Heart left ventricle (tissue), 16 donors: ENCODE data around the gene NUP88. TPM values are rescaled to one million over a fixed set of nuclear protein-coding genes. Genes with fewer than 3 reads are reported as not detected.

ENCODE experiments used
- ATAC-seq, 4 donors: fragments of 200-7000 bp; cut with Tn5 transposase; one replicate each; pipeline ENCODE4 v1.9.1; 2020 to 2022; ENCODE audit warnings: moderate library complexity in 4 of 4, mild to moderate bottlenecking in 3 of 4, moderate number of reproducible peaks in 1 of 4
- DNase-seq, 5 donors: peaks; one replicate each; pipeline ENCODE4 v3.0.0-alpha.2; 2020
- H3K27ac ChIP-seq, 12 donors: fragments of 200-600 bp; sonication (generic) in 4 of 12; one replicate each; pipeline versions ENCODE4 v1.5.0 to v1.8.0; 2016 to 2022; ENCODE audit warnings: mild to moderate bottlenecking in 2 of 12
- H3K27me3 ChIP-seq, 9 donors: fragments of 200-600 bp; sonication (generic) in 2 of 9; one replicate each; pipeline versions ENCODE4 v1.5.1 to v1.8.0; 2016 to 2022; ENCODE audit warnings: mild to moderate bottlenecking in 3 of 9
- H3K36me3 ChIP-seq, 9 donors: fragments of 200-600 bp; sonication (generic) in 2 of 9; one replicate each; pipeline versions ENCODE4 v1.5.0 to v1.8.0; 2018 to 2022; ENCODE audit warnings: mild to moderate bottlenecking in 2 of 9
- H3K4me1 ChIP-seq, 12 donors: fragments of 200-600 bp; sonication (generic) in 4 of 12; one replicate each; pipeline versions ENCODE4 v1.5.0 to v1.8.0; 2016 to 2022; ENCODE audit warnings: mild to moderate bottlenecking in 3 of 12
- H3K4me3 ChIP-seq, 12 donors: fragments of 200-600 bp; sonication (generic) in 4 of 12; one replicate each; pipeline versions ENCODE4 v1.5.0 to v1.8.0; 2017 to 2022; ENCODE audit warnings: mild to moderate bottlenecking in 9 of 12, moderate library complexity in 4 of 12
- H3K9me3 ChIP-seq, 12 donors: fragments of 200-600 bp; sonication (generic) in 4 of 12; one replicate each; pipeline versions ENCODE4 v1.5.0 to v1.8.0; 2016 to 2022; ENCODE audit warnings: mild to moderate bottlenecking in 1 of 12
- CTCF ChIP-seq, 12 donors: fragments of 200-600 bp; sonication (generic) in 4 of 12; IDR thresholded peaks; one replicate each; pipeline versions ENCODE4 v1.5.0 to v1.8.0; 2018 to 2022; ENCODE audit warnings: antibody characterized with exemption in 12 of 12, mild to moderate bottlenecking in 5 of 12
- POLR2A ChIP-seq, 2 donors: fragments of 450-650 bp; IDR thresholded peaks; one replicate each; pipeline ENCODE4 v1.6.1; 2017; ENCODE audit warnings: antibody characterized with exemption in 2 of 2, mild to moderate bottlenecking in 2 of 2, moderate library complexity in 2 of 2
- WGBS, 4 donors: extraction: QIAGEN DNeasy Blood & Tissue Kit in 2 of 4; methylation state at CpG; one replicate each; pipeline versions ENCODE4 v1.1.5 to v1.1.7; 2013 to 2018; 5-methylcytosine and 5-hydroxymethylcytosine counted together
- intact Hi-C, 10 donors: fragments of 100-400 bp; cut with DNase I; formaldehyde crosslinking; loops; one replicate each; pipeline versions ENCODE4 v1.11.1 to v1.14.2; 2022
- polyA plus RNA-seq, 2 donors: library from polyadenylated mRNA; stranded (reverse); fragments of 200-250 nt; gene quantifications; one replicate each; pipeline ENCODE4 v1.2.3, GENCODE V29; 2013
- total RNA-seq, 9 donors: library from RNA; depleted of rRNA in 2 of 9; stranded (reverse); fragments of >200 nt in 2 of 9; fragmentation: NEBNext Ultra II Directional in 3 of 9; extraction: Animal tissue kit (Norgen Biotek cat#: 25700) in 3 of 9; gene quantifications; one replicate each; pipeline versions ENCODE4 v1.1.0 to v1.2.4, GENCODE V29; 2016 to 2023
- donor health status: ischemic (EF 13 %, LVEDD 7.1; RV severe dilation, severe dysfunction).
- donor health status: healthy with polysubstance abuse.
- donor health status: DM: no; HTN: yes; CAD: no.
- donor health status: DM: no; HTN: no; CAD: no.
- donor health status: ischemic (EF 25% LVEDD 6.9; RV normal size, moderate dysfunction).
- donor health status: ischemic (EF 25% LVEDD 5.7; RV mildly dilated, moderate dysfunction).
- donor health status: healthy.
- donor health status: DM: yes; HTN: yes; CAD: no.
- donor health status: ischemic (EF 35%, LVEDD 5.7; RV mildly dilated, moderate dysfunction).
- donor health status: nonischemic (EF 11% LVEDD 7.7; RV severe dilation, severe dysfunction).
- donor health status: DM: yes; HTN: yes; CAD: no.
- donor health status: PGD.
- donor health status: ischemic (EF 29% LVEDD 5.4; RV normal size, mild dysfunction).
- donor health status: nonischemic (EF 23%, LVEDD 6.1; RV moderate dilation, normal function).

The NUP88 gene
- total and polyA plus RNA-seq, 11 donors, result 27.5 to 69.6 (median 40.6) TPM

- WGBS, 4 donors, result 88 to 97% (median 90%) methylated on average over 3 of the region's 3 CpGs
- Histone ChIP-seq H3K27me3 (no peaks in the 10 kb centered on the region), H3K36me3 (peaks cover 0 to 100% (median 99%) of the 10 kb centered on the region in 9 donors), H3K4me1 (peaks cover 0 to 9% (median 0%) of the 10 kb centered on the region in 12 donors), H3K27ac (no peak overlapping the region), H3K4me3 (no peak overlapping the region), H3K9me3 (no peaks in the 10 kb centered on the region)
- intact Hi-C loops, result no loop called here
- TF ChIP-seq POLR2A (IDR thresholded peaks at IDR 0.05) (no peak), CTCF (IDR thresholded peaks at IDR 0.05) (no peak)
- ATAC-seq (no peak), DNase-seq (no peak)
These were observed 9.9 kb upstream of the NUP88 start for GRCh38 chr17:5429191-5429887.

- no peak for DNase-seq
- Histone ChIP-seq H3K9me3 (no peaks in the 10 kb centered on the region), H3K36me3 (peaks cover 0 to 98% (median 94%) of the 10 kb centered on the region in 9 donors), H3K4me3 (no peak overlapping the region), H3K4me1 (peaks cover 0 to 15% (median 7%) of the 10 kb centered on the region in 12 donors), H3K27ac (no peak overlapping the region), H3K27me3 (no peaks in the 10 kb centered on the region)
- intact Hi-C loops, result no loop called here
- ATAC-seq, result no peak
- TF ChIP-seq POLR2A (IDR thresholded peaks at IDR 0.05) (no peak), CTCF (IDR thresholded peaks at IDR 0.05) (no peak)
- 75 to 94% (median 80%) methylated on average over 3 of the region's 3 CpGs for WGBS, 4 donors
These were observed 6.4 kb upstream of the NUP88 start for GRCh38 chr17:5425826-5426225.

- 81 to 92% (median 89%) methylated on average over 1 of the region's 1 CpG for WGBS, 4 donors
- no peak overlapping the region for H3K27ac ChIP-seq
- DNase-seq (no peak), ATAC-seq (no peak)
- H3K27me3 ChIP-seq, result no peaks in the 10 kb centered on the region
- H3K36me3 ChIP-seq, result peaks cover 0 to 88% (median 85%) of the 10 kb centered on the region in 9 donors
- H3K4me1 ChIP-seq, result peaks cover 0 to 20% (median 11%) of the 10 kb centered on the region in 12 donors
- no peak for TF ChIP-seq CTCF (IDR thresholded peaks at IDR 0.05)
- TF ChIP-seq POLR2A (IDR thresholded peaks at IDR 0.05), result no peak
- H3K9me3 ChIP-seq, result no peaks in the 10 kb centered on the region
- H3K4me3 ChIP-seq, result no peak overlapping the region
- intact Hi-C loops, result no loop called here
These were observed 5.4 kb upstream of the NUP88 start for GRCh38 chr17:5424909-5425308.

GRCh38 chr17:5422505-5422904 is 3.0 kb upstream of the NUP88 start:
- peaks cover 0 to 68% (median 62%) of the 10 kb centered on the region in 9 donors for H3K36me3 ChIP-seq
- peaks cover 5 to 32% (median 20%) of the 10 kb centered on the region in 12 donors for H3K4me1 ChIP-seq
- H3K27ac ChIP-seq, result no peak overlapping the region
- DNase-seq (no peak), ATAC-seq (no peak)
- intact Hi-C loops, result no loop called here
- H3K9me3 ChIP-seq, result no peaks in the 10 kb centered on the region
- TF ChIP-seq CTCF (IDR thresholded peaks at IDR 0.05), result no peak
- no peak for TF ChIP-seq POLR2A (IDR thresholded peaks at IDR 0.05)
- H3K4me3 ChIP-seq, result no peak overlapping the region
- no peaks in the 10 kb centered on the region for H3K27me3 ChIP-seq
- 93 to 100% (median 95%) methylated on average over 2 of the region's 2 CpGs for WGBS, 4 donors
